ENCODE measurements around the gene PRKCH. TPM values are rescaled to one million over a fixed set of nuclear protein-coding genes. Genes with fewer than 3 reads are reported as not detected.

PRKCH gene
- polyA plus RNA-seq, 2 of the 4 experiments (the other 2 are of a cell fraction): 10.0 to 10.2 TPM

DNA sequence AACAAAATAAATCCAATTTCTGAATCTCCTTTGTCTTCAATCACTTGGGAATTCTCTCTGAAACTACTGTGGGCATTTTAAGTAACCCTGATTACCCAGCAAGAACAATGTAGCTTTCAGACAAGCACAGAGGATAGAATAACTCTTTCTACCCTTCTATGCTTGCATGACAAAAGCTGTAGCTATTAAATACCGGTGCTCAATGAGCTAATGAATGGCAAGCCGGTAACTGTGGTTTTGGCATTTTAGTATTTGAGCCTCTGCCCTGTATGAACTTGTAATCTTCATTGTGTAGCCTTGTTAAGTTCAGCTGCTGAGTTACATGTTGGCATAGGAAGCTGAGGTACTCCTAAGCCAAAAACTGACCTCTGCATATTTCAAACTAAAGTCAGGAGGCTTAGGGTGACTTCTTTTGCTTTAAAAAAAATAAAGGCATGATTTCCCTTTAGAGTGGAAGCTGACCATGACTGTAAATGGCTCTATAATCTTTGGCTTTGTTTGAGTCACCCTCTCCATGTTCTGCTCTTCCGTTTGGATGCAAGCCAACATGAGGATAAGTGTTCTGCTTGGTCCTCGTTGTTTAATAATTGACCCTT is 202.9 kb downstream of the PRKCH start:
- CTCF ChIA-PET: interaction anchor here (0.6 to 2.5 kb wide), 9 partner anchors 10 to 63 kb away, joined by 3 to 10 read pairs (median 3); no protein-coding TSS in a partner anchor
- ATAC-seq (peak; percentile 40 to 51; a peak in 3 of 6 replicates), DNase-seq (ENCODE audit: low read depth in 1 of 2, low spot score in 1 of 2) (peak in 1 of 2 experiments; percentile 77), FAIRE-seq (no peak)
- Histone ChIP-seq H3K9me3 (no peaks in the 10 kb centered on the region), H3K27ac (peak overlapping the region; percentile 91 to 92), H3K4me1 (peaks cover 69% of the 10 kb centered on the region), H3K4me3 (no peak overlapping the region), H3K4me2 (peak overlapping the region; percentile 74)
- 6% methylated on average over 4 of the region's 4 CpGs for WGBS (ENCODE audit: missing lambda C conversion rate)
- POLR2A ChIA-PET: interaction anchor here (1.1 to 1.8 kb wide), 9 partner anchors 13 to 171 kb away, joined by 3 to 7 read pairs (median 5); partner anchors contain the start of gene HIF1A
- TF ChIP-seq, protein P1, sequence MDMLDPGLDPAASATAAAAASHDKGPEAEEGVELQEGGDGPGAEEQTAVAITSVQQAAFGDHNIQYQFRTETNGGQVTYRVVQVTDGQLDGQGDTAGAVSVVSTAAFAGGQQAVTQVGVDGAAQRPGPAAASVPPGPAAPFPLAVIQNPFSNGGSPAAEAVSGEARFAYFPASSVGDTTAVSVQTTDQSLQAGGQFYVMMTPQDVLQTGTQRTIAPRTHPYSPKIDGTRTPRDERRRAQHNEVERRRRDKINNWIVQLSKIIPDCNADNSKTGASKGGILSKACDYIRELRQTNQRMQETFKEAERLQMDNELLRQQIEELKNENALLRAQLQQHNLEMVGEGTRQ (IDR thresholded peaks at IDR 0.05): no peak
- TF ChIP-seq HOXA7 (CRISPR knock-in tag; IDR thresholded peaks at IDR 0.05) (no peak), HOXB13 (CRISPR knock-in tag; IDR thresholded peaks at IDR 0.05; ENCODE audit: low read depth) (no peak; the same call in 1 of the 2 replicates), MAZ (IDR thresholded peaks at IDR 0.05; ENCODE audit: borderline replicate concordance, low read depth, low read length) (no peak), JUN (IDR thresholded peaks at IDR 0.05) (peak in 1 of 2 experiments; percentile 20; a peak in 1 of 5 replicates), SMC3 (IDR thresholded peaks at IDR 0.05) (no peak), EHF (CRISPR knock-in tag; IDR thresholded peaks at IDR 0.05) (no peak), ZSCAN20 (CRISPR knock-in tag; IDR thresholded peaks at IDR 0.05) (no peak), FOSL2 (IDR thresholded peaks at IDR 0.05) (0 out of 2 replicates have a peak, but pooled peaks have one; percentile 11), FOSL2 (CRISPR knock-in tag; IDR thresholded peaks at IDR 0.05) (no peak), TFCP2L1 (CRISPR knock-in tag; IDR thresholded peaks at IDR 0.05) (no peak), EHMT2 (IDR thresholded peaks at IDR 0.05; ENCODE audit: low read depth) (no peak), JUNB (IDR thresholded peaks at IDR 0.05) (peak; percentile 26; the same call in 1 of the 2 replicates), HDAC2 (IDR thresholded peaks at IDR 0.05) (no peak), RARB (CRISPR knock-in tag; IDR thresholded peaks at IDR 0.05) (no peak), ZFP36 (IDR thresholded peaks at IDR 0.05; ENCODE audit: borderline replicate concordance, partially characterized antibody) (no peak), FOSB (CRISPR knock-in tag; IDR thresholded peaks at IDR 0.05) (no peak)
- TF ChIP-seq, protein P2, sequence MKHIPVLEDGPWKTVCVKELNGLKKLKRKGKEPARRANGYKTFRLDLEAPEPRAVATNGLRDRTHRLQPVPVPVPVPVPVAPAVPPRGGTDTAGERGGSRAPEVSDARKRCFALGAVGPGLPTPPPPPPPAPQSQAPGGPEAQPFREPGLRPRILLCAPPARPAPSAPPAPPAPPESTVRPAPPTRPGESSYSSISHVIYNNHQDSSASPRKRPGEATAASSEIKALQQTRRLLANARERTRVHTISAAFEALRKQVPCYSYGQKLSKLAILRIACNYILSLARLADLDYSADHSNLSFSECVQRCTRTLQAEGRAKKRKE (CRISPR knock-in tag; IDR thresholded peaks at IDR 0.05; ENCODE audit: low read depth): no peak
- TF ChIP-seq, protein P3, sequence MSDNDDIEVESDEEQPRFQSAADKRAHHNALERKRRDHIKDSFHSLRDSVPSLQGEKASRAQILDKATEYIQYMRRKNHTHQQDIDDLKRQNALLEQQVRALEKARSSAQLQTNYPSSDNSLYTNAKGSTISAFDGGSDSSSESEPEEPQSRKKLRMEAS (IDR thresholded peaks at IDR 0.05): peak; percentile 56

DNA sequence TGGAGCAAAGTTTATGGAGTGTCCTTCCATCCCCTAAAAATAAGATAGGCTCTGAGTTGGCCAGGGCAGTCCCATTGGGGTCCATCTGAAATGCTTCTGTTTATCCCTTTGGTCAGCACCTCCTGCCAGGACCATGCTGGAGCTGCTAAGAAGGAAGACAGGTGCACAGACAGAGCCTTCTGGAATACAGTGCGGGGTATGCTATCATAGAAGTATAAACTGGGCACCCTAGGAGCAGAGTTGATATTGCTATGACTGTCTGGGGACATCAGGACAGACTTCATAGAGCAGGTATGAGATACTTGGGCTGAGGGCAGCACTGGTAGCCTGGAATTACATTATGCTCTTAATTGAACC is 203.5 kb downstream of the PRKCH start:
- CTCF ChIA-PET: interaction anchor here (0.6 to 2.5 kb wide), 9 partner anchors 11 to 64 kb away, joined by 3 to 10 read pairs (median 3); no protein-coding TSS in a partner anchor
- peak overlapping the region; percentile 91 to 92 for H3K27ac ChIP-seq
- H3K4me3 ChIP-seq: 0 out of 3 replicates have a peak overlapping the region, but pooled peaks have one; percentile 2
- POLR2A ChIA-PET: interaction anchor here (1.1 to 1.8 kb wide), 9 partner anchors 13 to 170 kb away, joined by 3 to 7 read pairs (median 5); partner anchors contain the start of gene HIF1A
- peaks cover 67% of the 10 kb centered on the region for H3K4me1 ChIP-seq
- no peaks in the 10 kb centered on the region for H3K9me3 ChIP-seq
- 85% methylated on average over 1 of the region's 1 CpG for WGBS (ENCODE audit: missing lambda C conversion rate)
- FAIRE-seq (no peak), ATAC-seq (peak; percentile 39 to 52), DNase-seq (ENCODE audit: low read depth in 1 of 2, low spot score in 1 of 2) (no peak)
- peak overlapping the region; percentile 74 for H3K4me2 ChIP-seq
- TF ChIP-seq NPAS2 (CRISPR knock-in tag; IDR thresholded peaks at IDR 0.05; ENCODE audit: borderline replicate concordance) (no peak), KDM1A (IDR thresholded peaks at IDR 0.05; ENCODE audit: low read depth) (no peak), CHD4 (IDR thresholded peaks at IDR 0.05; ENCODE audit: borderline replicate concordance) (no peak), CBX8 (IDR thresholded peaks at IDR 0.05) (no peak), HEYL (CRISPR knock-in tag; IDR thresholded peaks at IDR 0.05) (no peak), RFX5 (IDR thresholded peaks at IDR 0.05) (no peak), HOXB5 (CRISPR knock-in tag; IDR thresholded peaks at IDR 0.05) (no peak), TFCP2L1 (CRISPR knock-in tag; IDR thresholded peaks at IDR 0.05) (no peak)
- TF ChIP-seq, protein P4, sequence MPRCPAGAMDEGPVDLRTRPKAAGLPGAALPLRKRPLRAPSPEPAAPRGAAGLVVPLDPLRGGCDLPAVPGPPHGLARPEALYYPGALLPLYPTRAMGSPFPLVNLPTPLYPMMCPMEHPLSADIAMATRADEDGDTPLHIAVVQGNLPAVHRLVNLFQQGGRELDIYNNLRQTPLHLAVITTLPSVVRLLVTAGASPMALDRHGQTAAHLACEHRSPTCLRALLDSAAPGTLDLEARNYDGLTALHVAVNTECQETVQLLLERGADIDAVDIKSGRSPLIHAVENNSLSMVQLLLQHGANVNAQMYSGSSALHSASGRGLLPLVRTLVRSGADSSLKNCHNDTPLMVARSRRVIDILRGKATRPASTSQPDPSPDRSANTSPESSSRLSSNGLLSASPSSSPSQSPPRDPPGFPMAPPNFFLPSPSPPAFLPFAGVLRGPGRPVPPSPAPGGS (IDR thresholded peaks at IDR 0.05): no peak
- TF ChIP-seq, protein P5, sequence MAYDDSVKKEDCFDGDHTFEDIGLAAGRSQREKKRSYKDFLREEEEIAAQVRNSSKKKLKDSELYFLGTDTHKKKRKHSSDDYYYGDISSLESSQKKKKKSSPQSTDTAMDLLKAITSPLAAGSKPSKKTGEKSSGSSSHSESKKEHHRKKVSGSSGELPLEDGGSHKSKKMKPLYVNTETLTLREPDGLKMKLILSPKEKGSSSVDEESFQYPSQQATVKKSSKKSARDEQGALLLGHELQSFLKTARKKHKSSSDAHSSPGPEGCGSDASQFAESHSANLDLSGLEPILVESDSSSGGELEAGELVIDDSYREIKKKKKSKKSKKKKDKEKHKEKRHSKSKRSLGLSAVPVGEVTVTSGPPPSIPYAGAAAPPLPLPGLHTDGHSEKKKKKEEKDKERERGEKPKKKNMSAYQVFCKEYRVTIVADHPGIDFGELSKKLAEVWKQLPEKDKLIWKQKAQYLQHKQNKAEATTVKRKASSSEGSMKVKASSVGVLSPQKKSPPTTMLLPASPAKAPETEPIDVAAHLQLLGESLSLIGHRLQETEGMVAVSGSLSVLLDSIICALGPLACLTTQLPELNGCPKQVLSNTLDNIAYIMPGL (CRISPR knock-in tag; IDR thresholded peaks at IDR 0.05; ENCODE audit: borderline replicate concordance): no peak

Measured in A549 (cell line).